Measurements from ENCODE around the gene SCG5.

SCG5 gene

DNA sequence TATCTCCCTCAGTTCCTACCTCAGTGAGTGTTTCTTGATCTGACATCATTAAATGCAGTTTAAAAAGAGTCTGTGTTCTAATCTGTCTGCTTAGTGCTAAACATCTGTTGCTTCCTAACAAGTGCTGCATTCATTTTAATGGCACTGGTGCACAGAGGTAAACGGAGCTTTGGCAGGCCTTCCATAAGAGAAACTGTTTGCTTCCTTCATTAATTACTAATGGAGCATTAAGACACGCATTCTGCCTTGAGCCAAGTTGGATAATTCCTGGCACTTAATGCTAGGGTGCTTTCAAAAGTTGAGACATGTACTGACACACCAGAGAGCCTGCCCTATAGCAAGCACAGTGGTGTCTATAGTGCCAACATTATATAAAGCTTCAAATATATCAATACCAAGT, 34.7 kb downstream of the SCG5 start:
- POLR2A ChIA-PET: no interaction called here
- TF ChIP-seq CTCF (IDR thresholded peaks at IDR 0.05; ENCODE audit: insufficient read depth, low read length, missing control alignments): no peak
- CTCF ChIA-PET: interaction anchor here (0.8 to 2.5 kb wide), 3 partner anchors 10 to 20 kb away, joined by 3 to 22 read pairs (median 3); no protein-coding TSS in a partner anchor
- no peak for DNase-seq (ENCODE audit: low read depth, low spot score)
- H3K4me3 ChIP-seq (ENCODE audit: low read depth, low read length): no peak overlapping the region

GRCh38 chr15:32677238-32677750, 35.8 kb downstream of the SCG5 start:
- CTCF ChIA-PET: interaction anchor here (2.8 kb wide), 1 partner anchor 15 kb away, joined by 10 read pairs; no protein-coding TSS in a partner anchor
- TF ChIP-seq CTCF (IDR thresholded peaks at IDR 0.05; ENCODE audit: insufficient read depth, low read length, missing control alignments): no peak
- POLR2A ChIA-PET: no interaction called here

GRCh38 chr15:32679298-32679690, 37.8 kb downstream of the SCG5 start:
- no peak for DNase-seq (ENCODE audit: low read depth, low spot score)
- POLR2A ChIA-PET: interaction anchor here (1.7 kb wide), 1 partner anchor 43 kb away, joined by 4 read pairs; no protein-coding TSS in a partner anchor
- no peak for TF ChIP-seq CTCF (IDR thresholded peaks at IDR 0.05; ENCODE audit: insufficient read depth, low read length, missing control alignments)
- no peak overlapping the region for H3K4me3 ChIP-seq (ENCODE audit: low read depth, low read length)
- CTCF ChIA-PET: interaction anchor here (0.6 to 2.8 kb wide), 4 partner anchors 8 to 35 kb away, joined by 3 to 14 read pairs (median 6); no protein-coding TSS in a partner anchor

More at GRCh38 chr15:32677238-32677750, 35.8 kb downstream of the SCG5 start:
- H3K4me3 ChIP-seq (ENCODE audit: low read depth, low read length): no peak overlapping the region
- DNase-seq (ENCODE audit: low read depth, low spot score): no peak

DNA sequence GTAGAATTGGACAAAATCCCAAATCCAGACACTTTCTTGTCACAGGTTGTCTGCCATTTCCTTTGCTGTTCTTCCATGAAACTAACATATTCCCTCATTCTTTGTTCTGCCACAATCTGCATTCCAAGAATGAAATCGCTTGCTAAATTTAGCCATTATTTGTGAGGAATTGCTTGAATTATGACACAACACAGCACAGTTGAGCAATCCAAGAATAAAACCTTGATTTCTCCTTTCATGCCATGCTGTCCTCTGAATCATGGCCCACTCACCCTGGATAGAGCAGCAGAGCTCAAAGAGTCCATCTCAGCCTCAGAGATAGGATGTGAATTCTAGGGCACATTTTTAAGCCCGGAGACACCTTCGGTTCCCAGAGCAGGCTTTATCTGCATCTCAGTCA, 41.1 kb downstream of the SCG5 start:
- H3K4me3 ChIP-seq (ENCODE audit: low read depth, low read length): no peak overlapping the region
- TF ChIP-seq CTCF (IDR thresholded peaks at IDR 0.05; ENCODE audit: insufficient read depth, low read length, missing control alignments): no peak
- CTCF ChIA-PET: interaction anchor here (0.6 to 4.3 kb wide), 3 partner anchors 11 to 20 kb away, joined by 3 to 21 read pairs (median 3); no protein-coding TSS in a partner anchor
- POLR2A ChIA-PET: interaction anchor here (1.1 to 3.6 kb wide), 3 partner anchors 23 to 169 kb away, joined by 3 to 24 read pairs (median 3); no protein-coding TSS in a partner anchor
- no peak for DNase-seq (ENCODE audit: low read depth, low spot score)

- CTCF ChIA-PET: interaction anchor here (0.6 to 4.3 kb wide), 3 partner anchors 11 to 190 kb away, joined by 3 to 21 read pairs (median 3); no protein-coding TSS in a partner anchor
- POLR2A ChIA-PET: interaction anchor here (0.5 to 3.6 kb wide), 4 partner anchors 23 to 169 kb away, joined by 3 to 24 read pairs (median 3); no protein-coding TSS in a partner anchor
- TF ChIP-seq CTCF (IDR thresholded peaks at IDR 0.05; ENCODE audit: insufficient read depth, low read length, missing control alignments): no peak
- DNase-seq (ENCODE audit: low read depth, low spot score): no peak
- no peak overlapping the region for H3K4me3 ChIP-seq (ENCODE audit: low read depth, low read length)
Measured at GRCh38 chr15:32682977-32683630, 41.6 kb downstream of the SCG5 start.

Data from AG04449 (cell line).